ENCODE measurements around the gene BPIFB6. TPM values are rescaled to one million over a fixed set of nuclear protein-coding genes. Genes with fewer than 3 reads are reported as not detected.

The BPIFB6 gene
- total RNA-seq, 2 experiments from 2014 or later: not detected

GRCh38 chr20:33051333-33051732 lies 19.9 kb downstream of the BPIFB6 start:
- Mint-ChIP-seq H3K4me3 (no peak overlapping the region), H3K9me3 (peaks cover 2% of the 10 kb centered on the region), H3K27me3 (ENCODE audit: low read depth) (no peaks in the 10 kb centered on the region), H3K36me3 (ENCODE audit: low read depth) (no peaks in the 10 kb centered on the region), H3K4me1 (ENCODE audit: low read depth) (no peaks in the 10 kb centered on the region), H3K27ac (no peak overlapping the region)
- CTCF ChIA-PET: interaction anchor here (0.8 kb wide), 1 partner anchor 9 kb away, joined by 4 read pairs; no protein-coding TSS in a partner anchor
- DNase-seq: no peak
- intact Hi-C loops (cut with micrococcal nuclease): no loop called here

- Mint-ChIP-seq H3K4me3 (no peak within 1 kb of the TSS), H3K36me3 (ENCODE audit: low read depth) (no peaks in the 10 kb centered on the region), H3K9me3 (no peaks in the 10 kb centered on the region), H3K27ac (no peak within 1 kb of the TSS), H3K4me1 (ENCODE audit: low read depth) (no peaks in the 10 kb centered on the region), H3K27me3 (ENCODE audit: low read depth) (no peaks in the 10 kb centered on the region)
- DNase-seq: no peak
- intact Hi-C loops (cut with micrococcal nuclease): no loop called here
- CTCF ChIA-PET: no interaction called here
Observed at GRCh38 chr20:33053291-33054106, 22.1 kb downstream of the BPIFB6 start, which contains the start of gene BPIFB3. Gene BPIFB3 (plus strand): TSS chr20:33053903. CDS start chr20:33055436, 1,533 bp downstream.

- no peaks in the 10 kb centered on the region for H3K36me3 Mint-ChIP-seq (ENCODE audit: low read depth)
Observed at GRCh38 chr20:33054381-33054780, 22.9 kb downstream of the BPIFB6 start.

GRCh38 chr20:33054791-33055190 lies 23.3 kb downstream of the BPIFB6 start:
- intact Hi-C loops (cut with micrococcal nuclease): no loop called here
- no peaks in the 10 kb centered on the region for H3K9me3 Mint-ChIP-seq

More at GRCh38 chr20:33054381-33054780, 22.9 kb downstream of the BPIFB6 start:
- CTCF ChIA-PET: no interaction called here
- no peaks in the 10 kb centered on the region for H3K27me3 Mint-ChIP-seq (ENCODE audit: low read depth)
- no peak overlapping the region for H3K27ac Mint-ChIP-seq
- intact Hi-C loops (cut with micrococcal nuclease): no loop called here
- no peaks in the 10 kb centered on the region for H3K9me3 Mint-ChIP-seq
- DNase-seq: no peak
- H3K4me1 Mint-ChIP-seq (ENCODE audit: low read depth): no peaks in the 10 kb centered on the region
- no peak overlapping the region for H3K4me3 Mint-ChIP-seq

GRCh38 chr20:33059136-33059535 lies 27.7 kb downstream of the BPIFB6 start:
- Mint-ChIP-seq H3K9me3 (no peaks in the 10 kb centered on the region), H3K27ac (no peak overlapping the region), H3K36me3 (ENCODE audit: low read depth) (no peaks in the 10 kb centered on the region), H3K4me1 (ENCODE audit: low read depth) (no peaks in the 10 kb centered on the region), H3K4me3 (no peak overlapping the region), H3K27me3 (ENCODE audit: low read depth) (no peaks in the 10 kb centered on the region)
- intact Hi-C loops (cut with micrococcal nuclease): no loop called here
- CTCF ChIA-PET: no interaction called here
- no peak for DNase-seq

More at GRCh38 chr20:33054791-33055190, 23.3 kb downstream of the BPIFB6 start:
- CTCF ChIA-PET: no interaction called here
- no peak for DNase-seq
- Mint-ChIP-seq H3K4me1 (ENCODE audit: low read depth) (no peaks in the 10 kb centered on the region), H3K27me3 (ENCODE audit: low read depth) (no peaks in the 10 kb centered on the region), H3K4me3 (no peak overlapping the region), H3K36me3 (ENCODE audit: low read depth) (no peaks in the 10 kb centered on the region), H3K27ac (no peak overlapping the region)

GRCh38 chr20:33059741-33060390 lies 28.4 kb downstream of the BPIFB6 start:
- no peak for DNase-seq
- intact Hi-C loops (cut with micrococcal nuclease): no loop called here
- Mint-ChIP-seq H3K4me1 (ENCODE audit: low read depth) (no peaks in the 10 kb centered on the region), H3K9me3 (no peaks in the 10 kb centered on the region), H3K36me3 (ENCODE audit: low read depth) (no peaks in the 10 kb centered on the region), H3K27me3 (ENCODE audit: low read depth) (no peaks in the 10 kb centered on the region), H3K4me3 (no peak overlapping the region), H3K27ac (no peak overlapping the region)
- CTCF ChIA-PET: no interaction called here

- no peaks in the 10 kb centered on the region for H3K36me3 Mint-ChIP-seq (ENCODE audit: low read depth)
- intact Hi-C loops (cut with micrococcal nuclease): no loop called here
- H3K4me3 Mint-ChIP-seq: no peak overlapping the region
- no peaks in the 10 kb centered on the region for H3K4me1 Mint-ChIP-seq (ENCODE audit: low read depth)
- H3K9me3 Mint-ChIP-seq: no peaks in the 10 kb centered on the region
- DNase-seq: no peak
- no peaks in the 10 kb centered on the region for H3K27me3 Mint-ChIP-seq (ENCODE audit: low read depth)
- no peak overlapping the region for H3K27ac Mint-ChIP-seq
- CTCF ChIA-PET: no interaction called here
Observed at GRCh38 chr20:33061658-33062028, 30.2 kb downstream of the BPIFB6 start.

- CTCF ChIA-PET: no interaction called here
- no peaks in the 10 kb centered on the region for H3K9me3 Mint-ChIP-seq
- H3K4me1 Mint-ChIP-seq (ENCODE audit: low read depth): no peaks in the 10 kb centered on the region
- intact Hi-C loops (cut with micrococcal nuclease): no loop called here
- H3K36me3 Mint-ChIP-seq (ENCODE audit: low read depth): no peaks in the 10 kb centered on the region
- no peak overlapping the region for H3K4me3 Mint-ChIP-seq
- no peak for DNase-seq
- no peak overlapping the region for H3K27ac Mint-ChIP-seq
- no peaks in the 10 kb centered on the region for H3K27me3 Mint-ChIP-seq (ENCODE audit: low read depth)
Observed at GRCh38 chr20:33062105-33062824, 30.8 kb downstream of the BPIFB6 start.

GRCh38 chr20:33062825-33063149 lies 31.3 kb downstream of the BPIFB6 start:
- intact Hi-C loops (cut with micrococcal nuclease): no loop called here
- H3K27me3 Mint-ChIP-seq (ENCODE audit: low read depth): no peaks in the 10 kb centered on the region
- H3K9me3 Mint-ChIP-seq: no peaks in the 10 kb centered on the region
- no peak for DNase-seq
- no peak overlapping the region for H3K27ac Mint-ChIP-seq
- CTCF ChIA-PET: no interaction called here
- no peaks in the 10 kb centered on the region for H3K4me1 Mint-ChIP-seq (ENCODE audit: low read depth)
- no peak overlapping the region for H3K4me3 Mint-ChIP-seq
- H3K36me3 Mint-ChIP-seq (ENCODE audit: low read depth): no peaks in the 10 kb centered on the region

- intact Hi-C loops (cut with micrococcal nuclease): no loop called here
- peaks cover 4% of the 10 kb centered on the region for H3K4me1 Mint-ChIP-seq (ENCODE audit: low read depth)
- no peak overlapping the region for H3K4me3 Mint-ChIP-seq
- H3K36me3 Mint-ChIP-seq (ENCODE audit: low read depth): no peaks in the 10 kb centered on the region
- no peak overlapping the region for H3K27ac Mint-ChIP-seq
- CTCF ChIA-PET: no interaction called here
- no peaks in the 10 kb centered on the region for H3K27me3 Mint-ChIP-seq (ENCODE audit: low read depth)
- no peaks in the 10 kb centered on the region for H3K9me3 Mint-ChIP-seq
- DNase-seq: no peak
Observed at GRCh38 chr20:33063271-33063670, 31.8 kb downstream of the BPIFB6 start.

GRCh38 chr20:33064572-33065287 lies 33.3 kb downstream of the BPIFB6 start:
- H3K36me3 Mint-ChIP-seq (ENCODE audit: low read depth): no peaks in the 10 kb centered on the region
- peaks cover 5% of the 10 kb centered on the region for H3K4me1 Mint-ChIP-seq (ENCODE audit: low read depth)
- CTCF ChIA-PET: interaction anchor here (0.7 kb wide), 1 partner anchor 60 kb away, joined by 3 read pairs; the partner anchor contains the start of gene SUN5
- DNase-seq: no peak
- H3K9me3 Mint-ChIP-seq: no peaks in the 10 kb centered on the region
- no peak overlapping the region for H3K27ac Mint-ChIP-seq
- no peaks in the 10 kb centered on the region for H3K27me3 Mint-ChIP-seq (ENCODE audit: low read depth)
- intact Hi-C loops (cut with micrococcal nuclease): no loop called here
- H3K4me3 Mint-ChIP-seq: no peak overlapping the region

GRCh38 chr20:33065785-33066184 lies 34.3 kb downstream of the BPIFB6 start:
- CTCF ChIA-PET: no interaction called here
- no peaks in the 10 kb centered on the region for H3K36me3 Mint-ChIP-seq (ENCODE audit: low read depth)
- H3K27me3 Mint-ChIP-seq (ENCODE audit: low read depth): no peaks in the 10 kb centered on the region
- no peak overlapping the region for H3K27ac Mint-ChIP-seq
- intact Hi-C loops (cut with micrococcal nuclease): no loop called here
- peaks cover 5% of the 10 kb centered on the region for H3K4me1 Mint-ChIP-seq (ENCODE audit: low read depth)
- no peak for DNase-seq
- H3K9me3 Mint-ChIP-seq: no peaks in the 10 kb centered on the region
- no peak overlapping the region for H3K4me3 Mint-ChIP-seq

Data from activated naive CD4-positive, alpha-beta T cell treated with anti-CD3 and anti-CD28 coated beads for 36 hours (primary cell).